Hepatocyte (in vitro differentiated cells): ENCODE data around the gene KCTD18. TPM values are rescaled to one million over a fixed set of nuclear protein-coding genes. Genes with fewer than 3 reads are reported as not detected.

Experiments
- DNase-seq: peaks from one replicate; pipeline ENCODE4 v3.0.0-alpha.2; 2016; ENCODE audit warnings: low spot score
- H2AFZ ChIP-seq: fragments of 200-600 bp; sonication (generic); 2 replicates; pipeline ENCODE4 v1.6.0; 2016; ENCODE audit warnings: antibody characterized with exemption, mild to moderate bottlenecking
- H3K27ac ChIP-seq: fragments of 200-600 bp; sonication (generic); 2 replicates; pipeline ENCODE4 v1.5.1; 2016; ENCODE audit warnings: mild to moderate bottlenecking
- H3K27me3 ChIP-seq: fragments of 200-600 bp; sonication (generic); 2 replicates; pipeline ENCODE4 v1.6.1; 2016
- H3K36me3 ChIP-seq: fragments of 200-600 bp; sonication (generic); replicated peaks from 2 replicates; pipeline ENCODE4 v1.5.1; 2016; ENCODE audit warnings: low read depth; ENCODE audit not compliant: insufficient read depth
- H3K4me1 ChIP-seq: fragments of 200-600 bp; sonication (generic); 2 replicates; pipeline ENCODE4 v1.5.1; 2016; ENCODE audit warnings: mild to moderate bottlenecking, moderate library complexity; ENCODE audit not compliant: insufficient read depth
- H3K4me2 ChIP-seq: fragments of 200-600 bp; sonication (generic); 2 replicates; pipeline ENCODE4 v1.6.0; 2016
- H3K4me3 ChIP-seq: fragments of 200-600 bp; sonication (generic); 2 replicates; pipeline ENCODE4 v1.5.1; 2016; ENCODE audit warnings: mild to moderate bottlenecking
- H3K79me2 ChIP-seq: fragments of 200-600 bp; sonication (generic); 2 replicates; pipeline ENCODE4 v1.6.0; 2017; ENCODE audit warnings: mild to moderate bottlenecking
- H3K9me2 ChIP-seq: fragments of 200-600 bp; sonication (generic); replicated peaks from 2 replicates; pipeline ENCODE4 v1.6.0; 2017; ENCODE audit warnings: mild to moderate bottlenecking; ENCODE audit not compliant: insufficient read depth
- H3K9me3 ChIP-seq: fragments of 200-600 bp; sonication (generic); 2 replicates; pipeline ENCODE4 v1.5.1; 2016; ENCODE audit warnings: low read depth, mild to moderate bottlenecking
- H4K20me1 ChIP-seq: fragments of 200-600 bp; sonication (generic); 2 replicates; pipeline ENCODE4 v1.6.0; 2016; ENCODE audit warnings: mild to moderate bottlenecking; ENCODE audit not compliant: insufficient read depth, poor library complexity, severe bottlenecking
- EZH2 ChIP-seq: fragments of 200-600 bp; sonication (generic); IDR thresholded peaks from 2 replicates; pipeline ENCODE4 v1.6.1; 2016; ENCODE audit warnings: antibody characterized with exemption, mild to moderate bottlenecking, borderline replicate concordance
- EZH2phosphoT487 ChIP-seq: fragments of 200-600 bp; sonication (generic); IDR thresholded peaks from one replicate; pipeline ENCODE4 v1.6.1; 2018; ENCODE audit warnings: antibody characterized with exemption, mild to moderate bottlenecking, low read depth, moderate library complexity; ENCODE audit not compliant: unreplicated experiment, severe bottlenecking
- WGBS: methylation state at CpG from one replicate; pipeline ENCODE4 v1.1.6; 2016; ENCODE audit warnings: low lambda C conversion rate; ENCODE audit errors: missing lambda C conversion rate; 5-methylcytosine and 5-hydroxymethylcytosine counted together
- polyA plus RNA-seq: library from polyadenylated mRNA; unstranded; fragments of >200 nt; fragmentation: Nextera tagmentation; extraction: Ambion mirVana; gene quantifications from 2 replicates; pipeline ENCODE4 v1.2.1, GENCODE V29; 2016
- total RNA-seq: library from RNA; depleted of rRNA; stranded (reverse); fragments of >200 nt; gene quantifications from 2 replicates; pipeline ENCODE4 v1.2.3, GENCODE V29; 2014
- TF ChIP-seq, protein P1 (sequence below): fragments of 200-600 bp; sonication (generic); IDR thresholded peaks from 2 replicates; pipeline ENCODE4 v1.5.1; 2016; ENCODE audit warnings: antibody characterized with exemption, mild to moderate bottlenecking; ENCODE audit not compliant: poor library complexity

The KCTD18 gene
- total and polyA plus RNA-seq, 2 experiments from 2014 or later = 12.7 to 13.4 TPM

DNA sequence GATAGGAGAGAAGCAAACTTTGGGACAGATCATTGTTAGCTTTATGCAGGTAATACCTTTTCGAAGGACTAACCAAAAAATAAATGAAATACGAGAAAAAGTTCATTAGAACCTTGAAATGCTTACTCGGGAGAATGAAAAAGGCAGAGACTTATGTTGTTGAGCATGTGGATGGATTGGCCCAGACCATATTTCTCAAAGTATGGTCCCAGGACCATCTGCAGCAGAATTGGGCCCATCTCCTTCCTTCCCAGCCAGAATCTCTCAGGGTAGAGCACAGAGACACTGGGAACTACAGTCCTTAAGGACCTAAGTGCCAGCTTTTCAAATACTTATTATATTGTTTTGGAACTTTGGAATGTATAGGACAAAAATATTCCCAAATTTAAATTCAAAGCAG lies 50.8 kb downstream of the KCTD18 start:
- peaks cover 2% of the 10 kb centered on the region for H3K79me2 ChIP-seq
- no peak for TF ChIP-seq EZH2
- TF ChIP-seq, protein P1, sequence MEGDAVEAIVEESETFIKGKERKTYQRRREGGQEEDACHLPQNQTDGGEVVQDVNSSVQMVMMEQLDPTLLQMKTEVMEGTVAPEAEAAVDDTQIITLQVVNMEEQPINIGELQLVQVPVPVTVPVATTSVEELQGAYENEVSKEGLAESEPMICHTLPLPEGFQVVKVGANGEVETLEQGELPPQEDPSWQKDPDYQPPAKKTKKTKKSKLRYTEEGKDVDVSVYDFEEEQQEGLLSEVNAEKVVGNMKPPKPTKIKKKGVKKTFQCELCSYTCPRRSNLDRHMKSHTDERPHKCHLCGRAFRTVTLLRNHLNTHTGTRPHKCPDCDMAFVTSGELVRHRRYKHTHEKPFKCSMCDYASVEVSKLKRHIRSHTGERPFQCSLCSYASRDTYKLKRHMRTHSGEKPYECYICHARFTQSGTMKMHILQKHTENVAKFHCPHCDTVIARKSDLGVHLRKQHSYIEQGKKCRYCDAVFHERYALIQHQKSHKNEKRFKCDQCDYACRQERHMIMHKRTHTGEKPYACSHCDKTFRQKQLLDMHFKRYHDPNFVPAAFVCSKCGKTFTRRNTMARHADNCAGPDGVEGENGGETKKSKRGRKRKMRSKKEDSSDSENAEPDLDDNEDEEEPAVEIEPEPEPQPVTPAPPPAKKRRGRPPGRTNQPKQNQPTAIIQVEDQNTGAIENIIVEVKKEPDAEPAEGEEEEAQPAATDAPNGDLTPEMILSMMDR = no peak
- no peak for TF ChIP-seq EZH2phosphoT487
- H3K9me2 ChIP-seq = no peaks in the 10 kb centered on the region
- H4K20me1 ChIP-seq = peaks cover 3% of the 10 kb centered on the region
- WGBS = 64% methylated on average over 3 of the region's 3 CpGs
- DNase-seq = no peak
- H2AFZ ChIP-seq = no peak overlapping the region
- no peak overlapping the region for H3K4me3 ChIP-seq
- no peaks in the 10 kb centered on the region for H3K36me3 ChIP-seq
- H3K4me1 ChIP-seq = no peaks in the 10 kb centered on the region
- H3K4me2 ChIP-seq = no peak overlapping the region
- no peaks in the 10 kb centered on the region for H3K9me3 ChIP-seq
- H3K27ac ChIP-seq = no peak overlapping the region
- no peaks in the 10 kb centered on the region for H3K27me3 ChIP-seq

DNA sequence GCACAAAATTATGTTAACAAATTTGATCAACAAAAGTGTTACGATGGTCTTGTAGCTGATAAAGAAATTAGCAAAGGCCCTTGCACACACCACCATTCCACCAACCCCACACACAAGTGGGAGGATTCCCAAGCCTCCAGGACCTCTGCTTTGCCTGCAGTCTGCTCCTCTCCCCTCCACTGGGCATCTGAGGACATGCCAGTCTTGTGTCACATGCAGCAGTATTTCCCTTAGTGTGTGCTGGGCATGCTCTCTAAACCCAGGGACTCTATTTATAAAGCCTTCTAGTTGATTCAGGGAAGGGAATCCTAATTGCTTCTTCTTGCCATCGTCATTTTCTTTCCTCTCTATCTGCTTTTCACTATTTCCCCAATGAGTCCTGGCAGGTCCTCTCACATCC lies 53.3 kb downstream of the KCTD18 start:
- 95% methylated on average over 2 of the region's 2 CpGs for WGBS
- no peak overlapping the region for H3K4me3 ChIP-seq
- no peaks in the 10 kb centered on the region for H3K4me1 ChIP-seq
- DNase-seq = no peak
- H3K4me2 ChIP-seq = no peak overlapping the region
- no peaks in the 10 kb centered on the region for H3K27me3 ChIP-seq
- no peak overlapping the region for H3K27ac ChIP-seq
- no peaks in the 10 kb centered on the region for H3K79me2 ChIP-seq
- no peaks in the 10 kb centered on the region for H4K20me1 ChIP-seq
- H3K9me2 ChIP-seq = no peaks in the 10 kb centered on the region
- no peak for TF ChIP-seq EZH2
- TF ChIP-seq, protein P1 = no peak
- no peak for TF ChIP-seq EZH2phosphoT487
- no peak overlapping the region for H2AFZ ChIP-seq
- no peaks in the 10 kb centered on the region for H3K36me3 ChIP-seq
- no peaks in the 10 kb centered on the region for H3K9me3 ChIP-seq

DNA sequence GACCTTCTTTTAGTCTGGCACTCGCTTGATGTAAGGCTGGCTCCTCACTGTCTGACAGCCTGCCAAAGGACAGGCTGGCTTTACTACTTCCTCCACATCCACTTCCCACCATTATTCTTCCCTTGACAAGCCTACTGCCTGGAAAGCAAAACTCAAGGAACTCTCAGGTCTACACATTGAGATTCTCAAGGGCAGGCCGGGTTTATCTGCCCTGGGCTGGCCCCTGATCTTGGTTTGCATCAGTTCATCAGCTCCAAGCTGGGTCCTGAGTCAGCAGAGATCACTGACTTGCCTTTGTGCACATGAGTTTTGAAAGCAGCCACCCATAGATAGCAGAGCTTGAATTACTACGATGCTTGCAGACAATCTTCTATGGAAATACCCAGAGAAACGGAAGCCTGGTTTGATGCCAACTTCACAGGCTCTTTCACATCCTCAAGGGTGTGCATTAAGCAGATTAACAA lies 53.9 kb downstream of the KCTD18 start:
- no peaks in the 10 kb centered on the region for H3K27me3 ChIP-seq
- no peaks in the 10 kb centered on the region for H4K20me1 ChIP-seq
- no peak for TF ChIP-seq EZH2
- TF ChIP-seq EZH2phosphoT487 = no peak
- TF ChIP-seq, protein P1 = no peak
- H3K4me2 ChIP-seq = no peak overlapping the region
- no peak overlapping the region for H3K4me3 ChIP-seq
- no peaks in the 10 kb centered on the region for H3K4me1 ChIP-seq
- H2AFZ ChIP-seq = no peak overlapping the region
- H3K9me3 ChIP-seq = no peaks in the 10 kb centered on the region
- H3K9me2 ChIP-seq = no peaks in the 10 kb centered on the region
- DNase-seq = no peak
- H3K27ac ChIP-seq = no peak overlapping the region
- H3K79me2 ChIP-seq = no peaks in the 10 kb centered on the region
- no peaks in the 10 kb centered on the region for H3K36me3 ChIP-seq
- 81% methylated on average over 4 of the region's 4 CpGs for WGBS
